ENCODE results near the gene EXOC2. TPM values are rescaled to one million over a fixed set of nuclear protein-coding genes. Genes with fewer than 3 reads are reported as not detected.

Gene EXOC2
- total and polyA plus RNA-seq, 10 of the 15 experiments (the other 5 are each of a cell fraction or from before 2014, with no cell fraction given) = 8.7 to 32.8 (median 20.7) TPM

DNA sequence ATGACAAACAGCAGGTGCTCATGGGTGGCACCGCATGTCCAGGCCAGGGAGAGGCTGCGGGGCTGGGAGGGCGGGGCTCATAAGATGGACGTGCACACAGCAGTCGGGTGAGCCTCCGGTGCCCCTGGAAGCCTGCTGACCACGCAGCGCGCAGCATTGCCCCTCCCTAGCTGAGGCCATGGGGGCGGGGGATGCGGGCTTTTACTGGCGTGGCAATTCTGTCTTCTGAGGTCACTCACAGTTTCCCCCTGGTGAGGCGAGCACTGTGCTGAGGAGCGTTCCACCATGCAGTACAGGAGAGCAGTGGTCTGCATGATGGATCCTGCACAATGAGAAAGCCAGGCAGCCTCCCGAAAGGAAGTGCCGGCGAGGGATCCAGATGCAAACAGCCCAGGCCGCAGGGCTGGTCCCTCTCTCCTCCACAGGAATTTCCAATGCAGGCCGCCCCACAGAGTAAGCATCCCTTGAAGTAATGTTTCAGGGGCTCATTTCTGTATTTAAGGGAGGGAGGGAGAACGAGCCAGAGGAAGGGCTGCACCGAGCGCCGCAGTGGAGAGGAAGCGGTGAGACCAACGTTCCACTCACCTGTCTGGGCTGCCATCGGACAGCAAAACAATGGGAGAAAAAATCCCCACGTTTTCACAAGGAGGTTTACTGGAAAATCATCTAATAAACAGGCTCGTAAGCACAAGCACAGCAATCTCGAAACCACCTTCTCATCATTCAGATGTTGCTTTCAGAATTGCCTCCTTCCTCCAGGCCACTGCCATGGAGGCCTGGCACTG lies 245.4 kb downstream of the EXOC2 start:
- no TSS peak for BruUV-seq (replicated peaks)
- no peak overlapping the region for H3K27ac ChIP-seq (ENCODE audit: control insufficient read depth, insufficient read depth)

More for the DNA sequence above, 245.4 kb downstream of the EXOC2 start:
- H3K27me3 ChIP-seq (replicated peaks in 1 of 2; ENCODE audit: control insufficient read depth in 2 of 2, insufficient read depth in 2 of 2, low read length in 1 of 2) = no peaks in the 10 kb centered on the region
- no peak overlapping the region for H3K9ac ChIP-seq (ENCODE audit: control insufficient read depth, insufficient read depth, low read length)
- ATAC-seq (peak; percentile 48), DNase-seq (ENCODE audit: low read depth, low spot score) (no peak), FAIRE-seq (no peak)
- H3K4me2 ChIP-seq (ENCODE audit: control insufficient read depth, insufficient read depth) = peak overlapping the region; percentile 27; the same call in 1 of the 2 replicates
- TF ChIP-seq CTCF (IDR thresholded peaks at IDR 0.05 in 2 of 3, conservative IDR thresholded peaks at IDR 0.05 in 1 of 3; ENCODE audit: control insufficient read depth in 2 of 3, extremely low read depth in 1 of 3, insufficient read depth in 1 of 3, low read depth in 3 of 3, low read length in 3 of 3) (no peak), CHD4 (IDR thresholded peaks at IDR 0.05) (no peak), PAX8 (IDR thresholded peaks at IDR 0.05) (no peak), CREM (IDR thresholded peaks at IDR 0.05; ENCODE audit: low read depth) (no peak), BACH1 (IDR thresholded peaks at IDR 0.05; ENCODE audit: borderline replicate concordance) (no peak), SMARCA5 (IDR thresholded peaks at IDR 0.05) (no peak), FOS (IDR thresholded peaks at IDR 0.05; ENCODE audit: borderline replicate concordance, extremely low read depth, insufficient read length) (no peak), MXI1 (IDR thresholded peaks at IDR 0.05; ENCODE audit: low read depth, low read length) (no peak), SRF (IDR thresholded peaks at IDR 0.05; ENCODE audit: low read depth in 2 of 2, low read length in 2 of 2) (no peak), NFIC (IDR thresholded peaks at IDR 0.05; ENCODE audit: low read depth, low read length) (no peak), IRF3 (IDR thresholded peaks at IDR 0.05) (no peak), ZNF217 (IDR thresholded peaks at IDR 0.05) (no peak), ETV6 (conservative IDR thresholded peaks at IDR 0.05 in 1 of 2, IDR thresholded peaks at IDR 0.05 in 1 of 2; ENCODE audit: borderline replicate concordance in 1 of 2, low read depth in 1 of 2) (no peak), CHD1 (IDR thresholded peaks at IDR 0.05; ENCODE audit: low read depth, low read length) (no peak), MYB (IDR thresholded peaks at IDR 0.05; ENCODE audit: borderline replicate concordance, low read depth, low read length) (no peak), STAT3 (IDR thresholded peaks at IDR 0.05; ENCODE audit: low read depth, low read length) (no peak), BMI1 (IDR thresholded peaks at IDR 0.05; ENCODE audit: borderline replicate concordance) (no peak)
- TF ChIP-seq, protein P1, sequence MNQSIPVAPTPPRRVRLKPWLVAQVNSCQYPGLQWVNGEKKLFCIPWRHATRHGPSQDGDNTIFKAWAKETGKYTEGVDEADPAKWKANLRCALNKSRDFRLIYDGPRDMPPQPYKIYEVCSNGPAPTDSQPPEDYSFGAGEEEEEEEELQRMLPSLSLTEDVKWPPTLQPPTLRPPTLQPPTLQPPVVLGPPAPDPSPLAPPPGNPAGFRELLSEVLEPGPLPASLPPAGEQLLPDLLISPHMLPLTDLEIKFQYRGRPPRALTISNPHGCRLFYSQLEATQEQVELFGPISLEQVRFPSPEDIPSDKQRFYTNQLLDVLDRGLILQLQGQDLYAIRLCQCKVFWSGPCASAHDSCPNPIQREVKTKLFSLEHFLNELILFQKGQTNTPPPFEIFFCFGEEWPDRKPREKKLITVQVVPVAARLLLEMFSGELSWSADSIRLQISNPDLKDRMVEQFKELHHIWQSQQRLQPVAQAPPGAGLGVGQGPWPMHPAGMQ (IDR thresholded peaks at IDR 0.05; ENCODE audit: borderline replicate concordance) = no peak
- TF ChIP-seq, protein P2, sequence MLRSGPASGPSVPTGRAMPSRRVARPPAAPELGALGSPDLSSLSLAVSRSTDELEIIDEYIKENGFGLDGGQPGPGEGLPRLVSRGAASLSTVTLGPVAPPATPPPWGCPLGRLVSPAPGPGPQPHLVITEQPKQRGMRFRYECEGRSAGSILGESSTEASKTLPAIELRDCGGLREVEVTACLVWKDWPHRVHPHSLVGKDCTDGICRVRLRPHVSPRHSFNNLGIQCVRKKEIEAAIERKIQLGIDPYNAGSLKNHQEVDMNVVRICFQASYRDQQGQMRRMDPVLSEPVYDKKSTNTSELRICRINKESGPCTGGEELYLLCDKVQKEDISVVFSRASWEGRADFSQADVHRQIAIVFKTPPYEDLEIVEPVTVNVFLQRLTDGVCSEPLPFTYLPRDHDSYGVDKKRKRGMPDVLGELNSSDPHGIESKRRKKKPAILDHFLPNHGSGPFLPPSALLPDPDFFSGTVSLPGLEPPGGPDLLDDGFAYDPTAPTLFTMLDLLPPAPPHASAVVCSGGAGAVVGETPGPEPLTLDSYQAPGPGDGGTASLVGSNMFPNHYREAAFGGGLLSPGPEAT (IDR thresholded peaks at IDR 0.05; ENCODE audit: low read depth) = no peak
- in situ Hi-C loops (cut with MboI) = no loop called here
- ChIA-PET POLR2A (no interaction called here), SMC1A (ENCODE audit: uncharacterized antibody, unreplicated experiment) (no interaction called here), RAD21 (ENCODE audit: unreplicated experiment) (no interaction called here), CTCF (no interaction called here)
- H2AFZ ChIP-seq (ENCODE audit: control insufficient read depth, low read depth, low read length) = no peak overlapping the region
- 23% methylated on average over 24 of the region's 29 CpGs for WGBS (ENCODE audit: insufficient coverage, insufficient replicate concordance, low lambda C conversion rate, missing lambda C conversion rate)
- H3K36me3 ChIP-seq (ENCODE audit: control insufficient read depth in 2 of 2, insufficient read depth in 2 of 2, low read length in 1 of 2) = no peaks in the 10 kb centered on the region
- no peak overlapping the region for H3K4me3 ChIP-seq
- intact Hi-C loops (cut with micrococcal nuclease; ENCODE audit: unreplicated experiment) = no loop called here
- peaks cover 10% of the 10 kb centered on the region; the same call in 1 of the 2 replicates for H3K4me1 ChIP-seq (ENCODE audit: control insufficient read depth, insufficient read depth, low read length)
- H3K9me3 ChIP-seq (replicated peaks; ENCODE audit: control insufficient read depth, insufficient read depth, low read length) = no peaks in the 10 kb centered on the region; the same call in 2 of the 3 replicates
- no peaks in the 10 kb centered on the region for H4K20me1 ChIP-seq (ENCODE audit: control insufficient read depth, insufficient read depth)
- H3K79me2 ChIP-seq (ENCODE audit: control insufficient read depth, insufficient read depth, low read length) = no peaks in the 10 kb centered on the region
